Activated CD8-positive, alpha-beta memory T cell treated with anti-CD3 and anti-CD28 coated beads for 1 hour (primary cell): ENCODE results near the gene ME2.
"Not testable (repeated sequence)": the region's sequence is repeated elsewhere in the genome, so short reads cannot be mapped to it uniquely, and the experiment has no call there.

Experiments used
- DNase-seq, 2 donors: peaks; one replicate each; pipeline ENCODE4 v3.0.0-alpha.2; 2020; ENCODE audit warnings: low read depth in 1 of 2; ENCODE audit errors: extremely low read depth in 1 of 2

ME2 gene

GRCh38 chr18:50859793-50860555 lies 18.9 kb upstream of the ME2 start:
- DNase-seq: no peak

DNA sequence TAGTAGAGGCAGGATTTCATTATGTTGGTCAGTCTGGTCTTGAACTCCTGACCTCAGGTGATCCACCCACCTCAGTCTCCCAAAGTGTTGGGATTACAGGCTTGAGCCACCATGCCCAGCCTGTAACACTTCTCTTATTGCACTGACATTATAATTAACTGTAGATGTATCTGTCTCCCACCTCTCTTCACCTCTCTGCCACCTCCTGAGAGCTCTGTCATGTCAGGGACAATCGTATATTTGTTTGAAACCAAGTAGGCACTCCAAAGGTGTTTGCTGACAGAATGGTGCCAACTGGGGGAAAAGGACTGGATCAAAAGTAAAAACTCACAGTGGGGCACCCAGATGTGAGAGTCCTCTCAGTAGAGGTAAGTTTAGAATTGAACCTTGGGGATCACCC lies 17.3 kb upstream of the ME2 start:
- DNase-seq: no peak

DNA sequence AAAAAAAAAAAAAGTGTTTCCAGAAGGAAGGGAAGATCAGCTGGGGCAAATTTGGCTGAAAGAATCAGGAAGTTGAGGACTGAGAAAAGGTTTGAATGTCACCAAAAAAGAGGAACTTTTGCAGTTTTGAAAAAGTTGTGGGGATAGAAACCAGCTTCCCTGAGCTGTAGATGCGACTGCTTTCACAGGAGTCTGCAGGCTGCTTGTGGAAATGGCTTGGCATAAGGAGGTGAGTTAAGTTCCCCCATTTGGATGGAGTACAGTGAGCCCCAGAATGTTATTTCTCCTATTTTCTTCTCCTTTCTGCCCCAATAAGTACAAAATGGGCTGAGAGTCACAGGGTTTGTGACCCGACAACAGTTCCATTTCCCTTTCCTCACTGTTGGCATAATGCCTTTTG lies 16.5 kb upstream of the ME2 start:
- DNase-seq: no peak

- DNase-seq: no peak
Observed at GRCh38 chr18:50863840-50864375, 15.0 kb upstream of the ME2 start.

GRCh38 chr18:50866765-50867164 lies 12.2 kb upstream of the ME2 start:
- DNase-seq: no peak

DNA sequence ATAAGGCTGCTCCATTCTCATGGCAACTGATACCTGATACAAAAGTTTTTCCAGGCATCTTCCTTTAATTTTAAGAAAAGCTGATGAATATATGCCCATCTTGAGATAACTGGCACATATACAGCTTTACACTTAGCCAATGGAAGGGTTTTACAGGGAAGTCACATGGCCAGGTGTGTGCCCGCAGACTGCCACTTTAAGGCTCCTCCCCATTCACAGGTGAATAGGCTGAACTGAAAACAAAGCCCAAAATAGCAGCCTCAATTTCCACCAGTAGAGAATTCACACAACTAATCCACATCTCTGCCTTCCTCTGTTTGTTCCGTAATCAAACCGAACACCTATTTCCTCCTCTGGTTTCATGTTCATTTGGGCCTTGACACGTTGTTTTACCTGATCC lies 9.8 kb upstream of the ME2 start:
- DNase-seq: no peak

GRCh38 chr18:50870138-50870845 lies 8.6 kb upstream of the ME2 start:
- DNase-seq: no peak

DNA sequence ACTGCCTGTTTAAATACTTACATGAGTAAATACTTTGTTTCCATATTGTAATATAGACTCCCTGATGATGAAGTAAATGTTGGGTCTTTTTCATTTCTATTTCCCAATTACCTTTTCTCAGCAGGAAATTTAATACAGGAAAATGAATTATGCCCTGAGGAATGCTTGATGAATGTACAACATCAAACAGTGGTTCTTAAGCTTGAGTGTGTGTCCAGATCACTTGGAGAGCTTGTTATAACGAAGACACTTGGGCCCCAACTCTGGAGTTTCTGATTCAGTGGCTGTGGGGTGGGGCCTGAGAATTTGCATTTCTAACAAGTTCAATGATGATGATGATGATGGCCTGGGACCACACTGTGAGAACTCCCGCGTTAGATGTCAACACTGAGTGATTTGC lies 7.1 kb upstream of the ME2 start:
- DNase-seq: no peak

- no peak for DNase-seq
Observed at GRCh38 chr18:50875966-50876536, 2.9 kb upstream of the ME2 start.

- DNase-seq: no peak
Observed at GRCh38 chr18:50877545-50878265, 1.2 kb upstream of the ME2 start.

DNA sequence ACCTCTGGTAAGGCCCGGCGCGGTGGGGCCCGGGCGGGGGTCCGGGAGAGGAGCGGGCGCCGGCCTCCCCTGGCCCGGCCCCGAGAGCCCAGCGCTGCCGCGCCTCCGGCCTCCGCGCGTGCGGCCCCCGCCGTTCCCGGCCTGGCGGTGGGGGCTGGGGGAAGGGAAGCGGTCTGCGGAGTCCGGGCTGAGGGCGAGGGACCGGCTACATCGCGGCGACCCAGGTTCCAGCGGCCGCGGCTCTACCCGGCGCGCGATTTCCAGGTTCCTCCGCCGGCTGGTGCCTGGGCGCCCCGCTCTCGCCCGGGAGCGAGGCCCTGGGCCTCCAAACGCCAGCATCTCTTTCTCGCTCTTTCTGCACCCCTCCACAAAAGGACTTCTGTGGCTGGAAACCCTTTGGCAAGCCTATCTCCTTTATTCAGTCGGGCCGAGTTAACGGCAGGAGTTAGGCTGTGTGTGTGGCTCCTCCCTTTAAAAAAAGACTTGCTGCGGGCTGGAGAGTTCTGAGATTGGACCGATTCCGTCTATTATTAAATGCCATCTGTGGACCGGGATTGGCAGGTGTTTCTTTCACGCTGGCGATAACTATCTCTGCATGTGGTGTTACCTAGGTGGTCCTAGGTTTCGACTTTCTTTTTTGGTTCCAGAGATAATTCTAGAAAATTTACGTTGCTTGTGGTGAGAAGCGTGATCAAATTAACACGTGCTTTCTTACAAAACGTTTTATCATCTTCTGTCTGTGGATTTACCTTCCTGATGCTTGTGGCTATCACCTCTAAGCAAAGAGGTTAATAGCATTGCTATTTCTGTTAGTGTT lies 592 bp downstream of the ME2 start:
- no peak for DNase-seq

- DNase-seq: no peak
Observed at GRCh38 chr18:50880119-50880465, 1.2 kb downstream of the ME2 start.

GRCh38 chr18:50880944-50881343 lies 2.0 kb downstream of the ME2 start:
- not testable (repeated sequence) for DNase-seq

- DNase-seq: no peak
Observed at GRCh38 chr18:50886929-50887328, 8.0 kb downstream of the ME2 start.

GRCh38 chr18:50895350-50896045 lies 16.6 kb downstream of the ME2 start:
- no peak for DNase-seq

DNA sequence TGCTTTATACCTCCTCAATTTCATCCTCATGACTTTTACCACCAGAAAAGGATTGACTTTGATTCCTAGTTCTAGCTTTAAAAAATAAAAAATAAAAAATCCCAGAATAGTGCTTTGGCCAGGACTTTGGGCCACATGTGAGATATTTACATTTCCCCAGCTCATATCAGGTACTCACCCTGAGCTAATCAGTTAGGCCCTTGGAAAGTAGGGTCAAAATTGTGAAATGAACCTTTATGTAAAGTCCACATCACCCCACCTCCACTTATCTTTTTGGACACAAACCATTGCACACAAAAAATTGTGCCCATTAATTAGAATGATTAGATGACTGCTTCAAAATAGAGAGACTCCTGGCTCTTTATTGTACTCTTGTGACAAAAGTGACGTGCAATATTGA lies 17.2 kb downstream of the ME2 start:
- DNase-seq: no peak

GRCh38 chr18:50898919-50899318 lies 20.0 kb downstream of the ME2 start:
- no peak for DNase-seq

DNA sequence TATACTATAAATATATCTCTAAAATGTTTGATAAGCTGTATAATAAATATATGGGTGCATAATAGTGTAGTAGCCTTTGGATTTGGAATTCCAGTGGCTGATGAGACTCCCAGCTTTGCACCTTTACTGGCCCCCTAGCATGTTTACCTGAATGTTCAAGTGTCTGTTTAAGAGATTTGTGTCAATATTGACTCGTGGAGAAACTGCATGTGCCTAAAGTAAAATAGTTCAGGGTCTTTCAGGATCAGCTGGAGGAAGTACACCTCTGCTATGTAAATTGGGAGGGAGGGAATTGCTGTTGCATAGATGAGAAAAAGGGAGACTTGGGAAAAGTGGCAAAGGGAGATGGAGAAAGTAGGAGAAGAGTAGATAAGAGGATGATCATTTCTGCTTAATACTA lies 23.9 kb downstream of the ME2 start:
- no peak for DNase-seq

DNA sequence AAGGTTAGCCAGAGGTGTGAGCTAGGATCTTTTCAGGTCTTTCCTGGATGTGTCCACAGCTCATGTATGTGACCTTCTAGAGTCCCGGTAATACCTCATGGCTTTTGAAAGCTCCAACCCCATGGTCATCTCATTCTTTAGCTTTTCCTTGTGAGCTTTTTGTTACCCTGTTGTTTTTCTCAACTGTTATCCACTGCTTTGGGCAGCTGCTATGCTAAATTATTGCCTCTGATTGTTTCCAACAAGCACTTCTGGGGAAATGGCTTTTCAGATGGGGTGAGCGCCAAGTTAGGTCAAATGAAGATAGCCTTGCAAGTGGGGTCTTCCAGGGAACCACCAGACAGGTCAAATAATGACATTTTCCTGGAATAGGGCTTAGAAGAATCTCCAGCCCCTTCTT lies 27.9 kb downstream of the ME2 start:
- no peak for DNase-seq

DNA sequence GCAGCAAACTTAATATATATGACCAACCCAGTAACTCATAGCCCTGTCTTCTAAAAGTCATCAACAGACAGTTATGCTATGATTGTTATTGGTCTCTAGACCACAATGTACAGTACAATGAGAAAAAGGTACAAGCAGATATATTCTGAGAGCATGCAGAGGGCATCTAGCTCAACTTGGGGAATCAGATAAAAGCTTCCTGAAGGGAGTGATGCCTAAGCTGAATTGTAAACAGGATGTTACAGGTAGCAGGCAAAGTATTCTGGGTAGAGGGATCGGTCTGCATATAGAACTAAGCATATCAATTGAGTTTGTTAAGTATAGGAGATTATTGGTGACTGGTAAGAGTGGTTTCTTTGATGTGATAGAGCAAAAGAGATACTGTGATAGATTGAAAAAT lies 30.3 kb downstream of the ME2 start:
- no peak for DNase-seq
